Ecto neural progenitor cell (in vitro differentiated cells): ENCODE measurements around the gene PRR7.
A peak's percentile ranks its signal among the peaks of the same experiment; 100 is the strongest.

Experiments used
- DNase-seq: peaks from one replicate; pipeline ENCODE4 v3.0.0-alpha.2; 2018; ENCODE audit warnings: low spot score

Gene PRR7

DNA sequence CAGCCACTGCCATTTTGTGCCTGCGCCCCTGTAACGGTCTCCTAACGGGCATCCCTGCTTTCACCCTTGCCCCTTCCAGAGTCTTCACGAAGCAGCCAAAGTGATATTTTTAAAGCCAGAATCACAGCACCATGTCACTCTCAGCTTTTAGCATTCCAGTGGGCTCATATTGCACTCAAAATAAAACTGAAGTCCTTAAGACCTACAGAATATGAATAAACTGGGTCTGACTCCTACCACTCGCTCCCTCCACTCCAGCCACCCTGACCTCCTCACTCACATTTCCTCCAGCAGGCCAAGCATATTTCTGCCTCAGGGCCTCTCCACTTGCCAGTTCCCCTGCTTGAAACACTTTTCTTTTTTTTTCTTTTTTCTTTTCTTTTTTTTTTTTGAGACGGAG lies 53.2 kb downstream of the PRR7 start:
- no peak for DNase-seq

DNA sequence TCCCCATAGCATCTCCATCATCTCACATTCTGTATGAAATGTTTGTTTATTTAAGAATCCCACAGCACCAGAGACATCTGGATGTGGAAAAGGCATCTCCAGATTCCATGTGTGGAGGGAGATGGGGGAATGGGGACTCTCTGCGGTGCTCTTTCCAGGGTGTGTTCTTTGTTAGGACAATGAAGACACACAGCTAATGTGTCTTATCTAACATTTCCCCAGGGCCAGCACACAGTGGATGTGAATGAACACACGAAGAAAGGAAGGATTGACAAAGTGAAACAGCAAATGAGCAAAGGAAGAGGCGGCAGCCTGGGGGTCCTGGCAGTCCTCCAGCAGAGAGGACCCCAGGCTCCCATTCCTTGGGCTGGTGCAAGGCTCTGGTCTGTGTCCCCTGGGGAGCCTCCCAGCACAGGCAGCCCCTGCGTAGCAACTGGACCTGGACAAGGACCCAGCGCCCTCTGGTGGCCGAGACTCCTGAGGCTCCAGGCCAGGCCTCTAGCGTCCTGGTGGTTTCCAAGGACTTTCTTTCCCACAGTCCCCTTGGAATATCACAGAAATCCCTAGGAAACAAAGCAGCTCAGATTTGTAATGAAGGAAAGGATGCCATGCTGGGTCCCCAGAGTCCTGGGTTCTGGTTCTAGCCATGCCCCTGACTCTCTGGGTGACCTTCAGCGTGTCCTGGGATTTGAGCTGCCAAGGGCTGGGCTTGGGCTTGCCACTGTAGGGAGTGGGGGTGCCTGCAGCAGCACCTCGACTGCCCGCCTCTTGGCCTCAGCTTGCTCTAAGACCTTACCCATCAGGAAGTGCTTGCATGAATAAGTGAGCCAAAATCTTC lies 54.3 kb downstream of the PRR7 start:
- DNase-seq: peak; percentile 94

- no peak for DNase-seq
These were observed 55.5 kb downstream of the PRR7 start for GRCh38 chr5:177501874-177502678.

- DNase-seq: no peak
These were observed 56.3 kb downstream of the PRR7 start for GRCh38 chr5:177502886-177503285.

- DNase-seq: no peak
These were observed 56.9 kb downstream of the PRR7 start for GRCh38 chr5:177503351-177504085.

GRCh38 chr5:177504086-177505056 lies 57.8 kb downstream of the PRR7 start:
- DNase-seq: no peak

GRCh38 chr5:177505075-177505474 lies 58.5 kb downstream of the PRR7 start:
- DNase-seq: no peak
